ENCODE measurements around the gene STS. TPM values are rescaled to one million over a fixed set of nuclear protein-coding genes. Genes with fewer than 3 reads are reported as not detected.
"Not testable (repeated sequence)": the region's sequence is repeated elsewhere in the genome, so short reads cannot be mapped to it uniquely, and the experiment has no call there.

STS gene
- polyA plus RNA-seq, 3 donors = 5.1 to 6.2 (median 5.5) TPM

DNA sequence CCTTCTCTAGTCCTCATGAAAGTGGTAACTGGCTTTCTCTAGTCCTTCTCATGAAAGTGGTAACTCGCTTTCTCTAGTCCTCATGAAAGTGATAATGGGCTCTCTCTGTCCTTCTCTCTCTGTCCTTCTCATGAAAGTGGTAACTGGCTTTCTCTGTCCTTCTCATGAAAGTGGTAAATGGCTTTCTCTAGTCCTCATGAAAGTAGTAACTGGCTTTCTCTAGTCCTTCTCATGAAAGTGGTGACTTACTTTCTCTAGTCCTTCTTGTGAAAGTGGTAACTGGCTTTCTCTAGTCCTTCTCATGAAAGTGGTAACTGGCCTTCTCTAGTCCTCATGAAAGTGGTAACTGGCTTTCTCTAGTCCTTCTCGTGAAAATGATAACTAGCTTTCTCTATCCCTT lies 31.3 kb downstream of the STS start:
- DNase-seq = not testable (repeated sequence)

DNA sequence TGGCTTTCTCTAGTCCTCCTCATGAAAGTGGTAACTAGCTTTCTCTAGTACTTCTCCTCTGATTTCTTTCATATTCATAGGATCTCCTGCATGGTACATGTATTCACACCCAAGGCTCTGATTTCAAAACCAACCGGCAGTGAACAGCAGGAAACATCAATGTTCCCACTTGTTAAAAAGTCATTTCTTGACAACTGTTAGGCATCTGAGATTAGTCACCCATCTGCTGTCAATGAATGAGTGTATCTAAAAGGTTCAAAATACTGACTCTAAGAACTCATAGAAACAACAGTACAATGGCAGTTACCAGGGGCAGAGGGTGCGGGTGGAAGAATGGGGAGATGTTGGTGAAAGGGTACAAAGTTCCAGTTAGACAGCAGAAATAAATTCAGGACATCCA lies 31.9 kb downstream of the STS start:
- DNase-seq = no peak

DNA sequence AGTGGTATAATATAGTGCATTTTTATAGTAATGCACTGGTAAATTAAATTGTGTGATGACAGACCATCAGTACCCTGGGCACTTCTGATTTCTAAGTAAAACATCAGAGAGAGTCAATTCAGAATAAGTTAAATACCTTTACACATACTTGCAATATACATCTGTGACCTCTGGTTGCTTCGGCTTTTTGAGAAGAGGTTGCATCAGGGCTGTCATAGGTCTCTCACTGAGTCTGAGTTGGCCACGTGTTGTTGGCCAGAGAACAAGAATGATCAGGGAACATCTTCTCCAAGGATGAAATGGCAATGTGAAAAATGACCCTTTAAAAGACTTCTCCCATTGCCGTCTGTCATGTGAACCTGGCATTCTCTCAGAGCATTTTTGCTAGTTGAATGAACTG lies 37.3 kb downstream of the STS start:
- no peak for DNase-seq

DNA sequence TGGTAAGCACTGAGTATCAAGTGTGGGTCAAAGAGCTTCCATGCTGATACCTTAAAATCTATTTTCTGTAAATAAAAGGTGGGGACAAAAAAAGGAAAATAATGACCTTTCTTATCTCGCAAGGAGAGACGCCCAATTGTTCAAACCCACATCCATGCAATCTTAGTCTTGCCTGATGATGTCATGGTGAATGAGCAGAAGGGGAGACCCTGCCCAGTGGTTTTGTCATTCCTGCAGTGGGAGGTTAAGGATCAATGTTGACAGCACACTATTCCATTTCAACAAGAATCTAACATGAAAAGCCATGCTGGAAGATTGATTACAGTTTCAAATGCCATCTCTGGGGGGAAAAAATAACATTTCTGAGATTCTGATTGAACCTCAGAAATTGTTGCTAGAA lies 41.2 kb downstream of the STS start:
- DNase-seq = no peak

DNA sequence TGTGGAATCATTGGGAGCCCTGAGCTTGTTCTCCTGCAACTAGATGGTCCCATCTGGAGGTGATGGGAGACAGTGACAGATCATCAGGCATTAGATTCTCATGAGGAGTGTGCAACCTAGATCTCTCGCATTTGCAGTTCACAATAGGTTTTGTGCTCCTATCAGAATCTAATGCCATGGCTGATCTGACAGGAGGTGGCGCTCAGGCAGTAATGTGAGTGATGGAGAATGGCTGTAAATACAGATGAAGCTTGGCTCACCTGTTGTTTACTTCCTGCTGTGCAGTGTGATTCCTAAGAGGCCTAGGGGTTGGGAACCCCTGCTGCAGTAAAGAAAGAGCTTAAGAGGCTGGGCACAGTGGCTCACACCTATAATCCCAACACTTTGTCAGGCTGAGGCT lies 42.6 kb downstream of the STS start:
- DNase-seq = no peak

DNA sequence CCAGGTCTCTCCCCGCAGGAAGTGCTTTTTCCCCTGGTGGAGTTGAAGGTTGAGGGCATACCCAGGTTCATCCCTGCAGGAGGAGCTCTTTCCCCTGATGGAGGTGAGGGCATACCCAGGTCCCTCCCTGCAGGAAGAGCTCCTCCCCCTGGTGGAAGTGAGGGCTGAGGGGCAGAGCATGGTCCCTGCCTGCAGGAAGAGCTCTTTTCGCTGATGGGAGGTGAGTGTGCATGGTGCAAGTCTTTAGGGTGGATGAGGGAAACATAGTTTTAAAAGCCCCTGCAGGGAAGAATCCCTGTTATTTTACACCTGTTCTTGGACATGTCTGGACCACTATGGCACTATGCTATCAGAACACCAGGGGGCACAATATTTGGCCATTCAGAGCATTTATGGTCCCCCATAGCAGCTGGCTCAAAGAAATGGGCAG lies 44.2 kb downstream of the STS start:
- no peak for DNase-seq

DNA sequence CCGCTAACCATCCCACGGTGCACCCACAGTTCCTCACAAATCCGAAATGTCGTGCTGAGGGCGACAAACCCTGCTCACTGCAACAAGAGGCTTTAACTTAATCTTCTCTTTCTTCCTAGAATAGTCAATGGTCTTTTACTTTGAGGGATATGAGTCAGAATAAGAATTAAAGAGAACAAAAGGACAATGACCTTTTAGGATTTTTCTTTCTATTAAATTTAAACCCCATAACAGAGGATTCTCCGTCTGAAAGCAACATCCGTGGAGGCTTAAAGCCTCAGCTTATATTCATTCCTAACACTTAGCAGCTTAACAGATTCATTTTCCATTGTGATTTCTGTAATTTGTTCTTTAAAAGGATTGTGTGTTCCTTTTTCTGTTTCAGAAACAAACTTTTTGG lies 45.4 kb downstream of the STS start:
- no peak for DNase-seq

DNA sequence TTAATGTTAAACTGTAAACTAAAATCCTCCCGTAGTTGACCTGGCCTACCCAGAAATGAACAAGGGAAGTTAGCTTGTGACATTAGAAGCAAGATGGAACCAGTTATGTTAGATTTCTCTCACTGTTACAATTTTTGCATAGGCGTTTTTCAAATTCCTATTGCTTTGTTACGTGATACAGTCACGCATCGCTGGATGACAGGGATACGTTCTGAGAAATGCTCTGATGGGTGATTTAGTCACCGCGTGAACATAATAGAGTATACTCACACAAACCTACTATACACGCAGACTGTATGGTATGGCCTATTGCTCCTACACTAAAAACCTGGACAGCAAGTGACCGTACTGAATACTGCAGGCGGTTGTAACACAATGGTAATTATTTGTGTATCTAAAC lies 47.1 kb downstream of the STS start:
- DNase-seq = no peak

Other genes with a start within 250 kb of the STS start
- gene PUDP, start 441 bp downstream of the STS start, polyA plus RNA-seq (ENCODE audit: insufficient read length in 3 of 3) = 10 to 100 TPM; 24.4 to 33.1 (median 24.5) TPM

Measured in renal pelvis (tissue), 4 donors.